IMR-90 (cell line): ENCODE data around the gene EPOP.

Experiments
- CEBPB ChIP-seq: IDR thresholded peaks from 2 replicates; pipeline ENCODE4 v1.6.1; 2012; ENCODE audit warnings: low read depth, low read length, improper control_type of control experiment
- CHD1 ChIP-seq: IDR thresholded peaks from 2 replicates; pipeline ENCODE4 v1.6.1; 2012; ENCODE audit warnings: low read depth, low read length, improper control_type of control experiment
- MXI1 ChIP-seq: IDR thresholded peaks from 2 replicates; pipeline ENCODE4 v1.6.1; 2012; ENCODE audit warnings: low read depth, mild to moderate bottlenecking, low read length, moderate library complexity, borderline replicate concordance
- POLR2A ChIP-seq: IDR thresholded peaks from 2 replicates; pipeline ENCODE4 v1.6.1; 2012; ENCODE audit warnings: mild to moderate bottlenecking, low read depth, low read length
- RCOR1 ChIP-seq: IDR thresholded peaks from 2 replicates; pipeline ENCODE4 v1.6.1; 2012; ENCODE audit warnings: mild to moderate bottlenecking, low read length, improper control_type of control experiment; ENCODE audit not compliant: insufficient replicate concordance
- RFX5 ChIP-seq: IDR thresholded peaks from 2 replicates; pipeline ENCODE4 v1.8.0; 2012; ENCODE audit warnings: low read depth, mild to moderate bottlenecking, low read length, moderate library complexity
- SMC3 ChIP-seq: fragments of 150-350 bp; IDR thresholded peaks from 2 replicates; pipeline ENCODE4 v1.6.1; 2016; ENCODE audit warnings: low read depth, mild to moderate bottlenecking, antibody characterized with exemption, low read length, moderate library complexity
- TF ChIP-seq, protein P1 (sequence below): conservative IDR thresholded peaks from 2 replicates; pipeline ENCODE4 v1.5.1; 2012; ENCODE audit warnings: mild to moderate bottlenecking, low read depth, low read length, improper control_type of control experiment
- TF ChIP-seq, protein P2 (sequence below): fragments of 150-350 bp; IDR thresholded peaks from 2 replicates; pipeline ENCODE4 v1.6.1; 2017; ENCODE audit warnings: mild to moderate bottlenecking, antibody characterized with exemption, low read length, low read depth
- TF ChIP-seq, protein P3 (sequence below): fragments of 150-350 bp; IDR thresholded peaks from 2 replicates; pipeline ENCODE4 v1.6.1; 2016; ENCODE audit warnings: low read depth, mild to moderate bottlenecking, low read length, moderate library complexity, borderline replicate concordance

DNA sequence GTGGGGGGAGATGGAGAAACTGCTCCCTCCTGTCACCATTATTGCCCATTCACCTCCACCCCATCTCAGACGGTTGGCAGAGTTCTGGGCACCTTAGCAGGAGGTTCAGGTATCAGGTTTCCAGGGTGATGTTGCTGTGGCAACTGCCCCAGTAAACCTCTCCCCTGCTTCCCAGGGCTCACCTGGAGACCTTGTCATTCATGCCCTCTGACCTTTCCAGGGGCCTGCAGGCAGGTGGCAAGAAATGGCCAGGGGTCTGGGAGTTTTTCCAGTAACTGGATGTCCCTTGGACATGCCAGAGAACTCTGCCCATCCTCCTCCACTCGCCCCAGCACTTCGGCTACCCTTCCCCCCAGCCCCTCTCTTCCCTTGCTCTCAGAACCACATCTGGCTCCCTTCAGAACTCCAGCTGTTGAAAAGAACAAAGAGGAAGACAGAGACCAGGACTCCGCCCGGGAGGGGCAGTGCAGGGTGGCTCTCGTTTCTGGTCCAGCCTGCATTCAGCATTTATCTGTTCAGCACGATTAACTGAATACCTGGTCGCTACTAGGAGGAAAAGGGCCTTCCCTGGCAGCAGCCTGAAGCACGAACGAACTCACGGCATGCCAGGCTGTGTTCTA, 38.8 kb upstream of the EPOP start:
- TF ChIP-seq, protein P1, sequence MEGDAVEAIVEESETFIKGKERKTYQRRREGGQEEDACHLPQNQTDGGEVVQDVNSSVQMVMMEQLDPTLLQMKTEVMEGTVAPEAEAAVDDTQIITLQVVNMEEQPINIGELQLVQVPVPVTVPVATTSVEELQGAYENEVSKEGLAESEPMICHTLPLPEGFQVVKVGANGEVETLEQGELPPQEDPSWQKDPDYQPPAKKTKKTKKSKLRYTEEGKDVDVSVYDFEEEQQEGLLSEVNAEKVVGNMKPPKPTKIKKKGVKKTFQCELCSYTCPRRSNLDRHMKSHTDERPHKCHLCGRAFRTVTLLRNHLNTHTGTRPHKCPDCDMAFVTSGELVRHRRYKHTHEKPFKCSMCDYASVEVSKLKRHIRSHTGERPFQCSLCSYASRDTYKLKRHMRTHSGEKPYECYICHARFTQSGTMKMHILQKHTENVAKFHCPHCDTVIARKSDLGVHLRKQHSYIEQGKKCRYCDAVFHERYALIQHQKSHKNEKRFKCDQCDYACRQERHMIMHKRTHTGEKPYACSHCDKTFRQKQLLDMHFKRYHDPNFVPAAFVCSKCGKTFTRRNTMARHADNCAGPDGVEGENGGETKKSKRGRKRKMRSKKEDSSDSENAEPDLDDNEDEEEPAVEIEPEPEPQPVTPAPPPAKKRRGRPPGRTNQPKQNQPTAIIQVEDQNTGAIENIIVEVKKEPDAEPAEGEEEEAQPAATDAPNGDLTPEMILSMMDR, result no peak
- no peak for TF ChIP-seq MXI1
- TF ChIP-seq, protein P2, sequence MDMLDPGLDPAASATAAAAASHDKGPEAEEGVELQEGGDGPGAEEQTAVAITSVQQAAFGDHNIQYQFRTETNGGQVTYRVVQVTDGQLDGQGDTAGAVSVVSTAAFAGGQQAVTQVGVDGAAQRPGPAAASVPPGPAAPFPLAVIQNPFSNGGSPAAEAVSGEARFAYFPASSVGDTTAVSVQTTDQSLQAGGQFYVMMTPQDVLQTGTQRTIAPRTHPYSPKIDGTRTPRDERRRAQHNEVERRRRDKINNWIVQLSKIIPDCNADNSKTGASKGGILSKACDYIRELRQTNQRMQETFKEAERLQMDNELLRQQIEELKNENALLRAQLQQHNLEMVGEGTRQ, result no peak
- TF ChIP-seq POLR2A, result no peak
- TF ChIP-seq CEBPB, result no peak
- no peak for TF ChIP-seq RCOR1
- TF ChIP-seq, protein P3, sequence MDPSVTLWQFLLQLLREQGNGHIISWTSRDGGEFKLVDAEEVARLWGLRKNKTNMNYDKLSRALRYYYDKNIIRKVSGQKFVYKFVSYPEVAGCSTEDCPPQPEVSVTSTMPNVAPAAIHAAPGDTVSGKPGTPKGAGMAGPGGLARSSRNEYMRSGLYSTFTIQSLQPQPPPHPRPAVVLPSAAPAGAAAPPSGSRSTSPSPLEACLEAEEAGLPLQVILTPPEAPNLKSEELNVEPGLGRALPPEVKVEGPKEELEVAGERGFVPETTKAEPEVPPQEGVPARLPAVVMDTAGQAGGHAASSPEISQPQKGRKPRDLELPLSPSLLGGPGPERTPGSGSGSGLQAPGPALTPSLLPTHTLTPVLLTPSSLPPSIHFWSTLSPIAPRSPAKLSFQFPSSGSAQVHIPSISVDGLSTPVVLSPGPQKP, result no peak
- no peak for TF ChIP-seq RFX5
- no peak for TF ChIP-seq CHD1
- TF ChIP-seq SMC3, result no peak
